Vagina (tissue), 2 donors: ENCODE measurements around the gene GRM2.

Experiments used
- POLR2A ChIP-seq, 2 donors: fragments of 450-650 bp; IDR thresholded peaks; one replicate each; pipeline ENCODE4 v1.6.1; 2017; ENCODE audit warnings: antibody characterized with exemption in 2 of 2, mild to moderate bottlenecking in 2 of 2, moderate library complexity in 2 of 2
- POLR2AphosphoS5 ChIP-seq, 2 donors: sonication (generic); formaldehyde crosslinking; IDR thresholded peaks; one replicate each; pipeline ENCODE4 v1.9.0; 2017; ENCODE audit warnings: antibody characterized with exemption in 2 of 2, mild to moderate bottlenecking in 2 of 2, low read depth in 1 of 2; ENCODE audit not compliant: insufficient read depth in 1 of 2
- TF ChIP-seq, protein P1 (sequence below), 3 experiments: fragments of 450-650 bp in 2 of 3; fragments of 200-600 bp in 1 of 3; sonication (generic) in 1 of 3; IDR thresholded peaks; one replicate each; pipeline ENCODE4 v1.5.1; 2017 to 2019; ENCODE audit warnings: antibody characterized with exemption in 3 of 3, mild to moderate bottlenecking in 2 of 3, moderate library complexity in 2 of 3

- TF ChIP-seq, protein P1, sequence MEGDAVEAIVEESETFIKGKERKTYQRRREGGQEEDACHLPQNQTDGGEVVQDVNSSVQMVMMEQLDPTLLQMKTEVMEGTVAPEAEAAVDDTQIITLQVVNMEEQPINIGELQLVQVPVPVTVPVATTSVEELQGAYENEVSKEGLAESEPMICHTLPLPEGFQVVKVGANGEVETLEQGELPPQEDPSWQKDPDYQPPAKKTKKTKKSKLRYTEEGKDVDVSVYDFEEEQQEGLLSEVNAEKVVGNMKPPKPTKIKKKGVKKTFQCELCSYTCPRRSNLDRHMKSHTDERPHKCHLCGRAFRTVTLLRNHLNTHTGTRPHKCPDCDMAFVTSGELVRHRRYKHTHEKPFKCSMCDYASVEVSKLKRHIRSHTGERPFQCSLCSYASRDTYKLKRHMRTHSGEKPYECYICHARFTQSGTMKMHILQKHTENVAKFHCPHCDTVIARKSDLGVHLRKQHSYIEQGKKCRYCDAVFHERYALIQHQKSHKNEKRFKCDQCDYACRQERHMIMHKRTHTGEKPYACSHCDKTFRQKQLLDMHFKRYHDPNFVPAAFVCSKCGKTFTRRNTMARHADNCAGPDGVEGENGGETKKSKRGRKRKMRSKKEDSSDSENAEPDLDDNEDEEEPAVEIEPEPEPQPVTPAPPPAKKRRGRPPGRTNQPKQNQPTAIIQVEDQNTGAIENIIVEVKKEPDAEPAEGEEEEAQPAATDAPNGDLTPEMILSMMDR (IDR thresholded peaks at IDR 0.05) = no peak
- TF ChIP-seq POLR2AphosphoS5 (IDR thresholded peaks at IDR 0.05; ENCODE audit: insufficient read depth in 1 of 2, low read depth in 1 of 2) (no peak), POLR2A (IDR thresholded peaks at IDR 0.05) (no peak)
These were observed 4.7 kb upstream of the GRM2 start for GRCh38 chr3:51702156-51702555.
